H9 (cell line): ENCODE results near the gene SUV39H2. TPM values are rescaled to one million over a fixed set of nuclear protein-coding genes. Genes with fewer than 3 reads are reported as not detected.
A peak's percentile ranks its signal among the peaks of the same experiment; 100 is the strongest.

Experiments
- DNase-seq: peaks from one replicate; pipeline ENCODE4 v3.0.0-alpha.2; 2017
- H2AFZ ChIP-seq: one replicate; pipeline ENCODE4 v1.6.1; 2013; ENCODE audit warnings: mild to moderate bottlenecking, low read length, control low read depth, moderate library complexity
- H2AK5ac ChIP-seq: 2 replicates; pipeline ENCODE4 v1.6.1; 2013; ENCODE audit warnings: low read length, control low read depth, mixed read lengths; ENCODE audit not compliant: insufficient read length
- H2BK120ac ChIP-seq: one replicate; pipeline ENCODE4 v1.6.1; 2013; ENCODE audit warnings: low read depth, mild to moderate bottlenecking, low read length, control low read depth, inconsistent platforms; ENCODE audit not compliant: poor library complexity, severe bottlenecking
- H2BK12ac ChIP-seq: 2 replicates; pipeline ENCODE4 v1.6.1; 2013; ENCODE audit warnings: low read length, control low read depth, mixed read lengths, low read depth; ENCODE audit not compliant: insufficient read length
- H2BK15ac ChIP-seq: 2 replicates; pipeline ENCODE4 v1.6.1; 2013; ENCODE audit warnings: low read depth, low read length, control low read depth
- H2BK20ac ChIP-seq: one replicate; pipeline ENCODE4 v1.6.1; 2013; ENCODE audit warnings: low read depth, mild to moderate bottlenecking, low read length, control low read depth, inconsistent platforms; ENCODE audit not compliant: poor library complexity, severe bottlenecking
- H2BK5ac ChIP-seq: 2 replicates; pipeline ENCODE4 v1.6.1; 2013; ENCODE audit warnings: low read length, control low read depth, mixed read lengths; ENCODE audit not compliant: insufficient read length
- H3K14ac ChIP-seq: 2 replicates; pipeline ENCODE4 v1.6.1; 2013; ENCODE audit warnings: low read length, control low read depth; ENCODE audit not compliant: insufficient read depth
- H3K18ac ChIP-seq: 2 replicates; pipeline ENCODE4 v1.6.1; 2013; ENCODE audit warnings: low read depth, mild to moderate bottlenecking, mixed read lengths, low read length, control low read depth; ENCODE audit not compliant: insufficient read length
- H3K23ac ChIP-seq: 2 replicates; pipeline ENCODE4 v1.6.1; 2013; ENCODE audit warnings: low read length, control low read depth, mixed read lengths, low read depth; ENCODE audit not compliant: insufficient read length
- H3K23me2 ChIP-seq: 2 replicates; pipeline ENCODE4 v1.6.1; 2013; ENCODE audit warnings: low read depth, mild to moderate bottlenecking, mixed read lengths, low read length, control low read depth; ENCODE audit not compliant: insufficient read length, poor library complexity, severe bottlenecking
- H3K27ac ChIP-seq: 2 replicates; pipeline ENCODE4 v1.5.1; 2013; ENCODE audit warnings: low read length, control low read depth, mixed read lengths, low read depth; ENCODE audit not compliant: insufficient read length
- H3K27me3 ChIP-seq: 2 replicates; pipeline ENCODE4 v1.6.1; 2013; ENCODE audit warnings: low read length, control low read depth, inconsistent platforms; ENCODE audit not compliant: insufficient read depth
- H3K4ac ChIP-seq: 2 replicates; pipeline ENCODE4 v1.6.1; 2013; ENCODE audit warnings: low read depth, mild to moderate bottlenecking, control low read depth, inconsistent platforms, low read length, moderate library complexity
- H3K4me1 ChIP-seq: 2 replicates; pipeline ENCODE4 v1.6.1; 2013; ENCODE audit warnings: low read length, control low read depth, inconsistent platforms; ENCODE audit not compliant: insufficient read depth
- H3K4me2 ChIP-seq: 2 replicates; pipeline ENCODE4 v1.6.1; 2013; ENCODE audit warnings: low read length, control low read depth, mixed read lengths; ENCODE audit not compliant: insufficient read length, insufficient read depth
- H3K56ac ChIP-seq: 2 replicates; pipeline ENCODE4 v1.6.1; 2013; ENCODE audit warnings: low read depth, mild to moderate bottlenecking, mixed read lengths, low read length, control low read depth; ENCODE audit not compliant: insufficient read length
- H3K79me1 ChIP-seq: 2 replicates; pipeline ENCODE4 v1.6.1; 2013; ENCODE audit warnings: low read depth, mild to moderate bottlenecking, moderate library complexity, low read length, control low read depth, inconsistent platforms; ENCODE audit not compliant: insufficient read depth, poor library complexity, severe bottlenecking
- H3K79me2 ChIP-seq: 2 replicates; pipeline ENCODE4 v1.6.1; 2013; ENCODE audit warnings: low read length, control low read depth, inconsistent platforms; ENCODE audit not compliant: insufficient read depth
- H3K9ac ChIP-seq: 2 replicates; pipeline ENCODE4 v1.6.1; 2013; ENCODE audit warnings: low read length, control low read depth, mixed read lengths; ENCODE audit not compliant: insufficient read length; ENCODE audit errors: extremely low read depth
- H3K9me3 ChIP-seq: one replicate; pipeline ENCODE4 v1.6.1; 2013; ENCODE audit warnings: low read depth, low read length, inconsistent platforms; ENCODE audit not compliant: control insufficient read depth
- H3T11ph ChIP-seq: one replicate; pipeline ENCODE4 v1.6.1; 2013; ENCODE audit warnings: mild to moderate bottlenecking, low read length, control low read depth, inconsistent platforms
- H4K20me1 ChIP-seq: one replicate; pipeline ENCODE4 v1.6.1; 2013; ENCODE audit not compliant: control insufficient read depth, insufficient read length, insufficient read depth
- H4K5ac ChIP-seq: 2 replicates; pipeline ENCODE4 v1.6.1; 2013; ENCODE audit warnings: low read depth, mild to moderate bottlenecking, mixed read lengths, low read length, control low read depth; ENCODE audit not compliant: insufficient read length
- H4K8ac ChIP-seq: replicated peaks from 2 replicates; pipeline ENCODE4 v1.6.1; 2013; ENCODE audit warnings: low read length, control low read depth, mixed read lengths, low read depth; ENCODE audit not compliant: insufficient read length
- H4K91ac ChIP-seq: 2 replicates; pipeline ENCODE4 v1.6.1; 2013; ENCODE audit warnings: low read depth, mild to moderate bottlenecking, moderate library complexity, mixed read lengths, low read length, control low read depth; ENCODE audit not compliant: insufficient read length
- H3K27ac Mint-ChIP-seq, 3 experiments: 2 replicates in 2 of 3; 3 replicates in 1 of 3; pipeline ENCODE4 v1.8.0; 2020 to 2021; ENCODE audit warnings: mixed read lengths in 3 of 3, mild to moderate bottlenecking in 1 of 3, moderate library complexity in 1 of 3
- H3K27me3 Mint-ChIP-seq: 2 replicates; pipeline ENCODE4 v1.8.0; 2021; ENCODE audit warnings: low read depth, mild to moderate bottlenecking, moderate library complexity, mixed read lengths
- H3K36me3 Mint-ChIP-seq, 3 experiments: 2 replicates in 2 of 3; 3 replicates in 1 of 3; pipeline ENCODE4 v1.8.0; 2020 to 2021; ENCODE audit warnings: low read depth in 3 of 3, mixed read lengths in 3 of 3; ENCODE audit not compliant: insufficient read depth in 1 of 3
- H3K4me1 Mint-ChIP-seq, 2 experiments: 2 replicates each; pipeline ENCODE4 v1.8.0; 2020; ENCODE audit warnings: mixed read lengths in 2 of 2
- H3K4me3 Mint-ChIP-seq, 2 experiments: 2 replicates in 1 of 2; 3 replicates in 1 of 2; pipeline ENCODE4 v1.8.0; 2020 to 2021; ENCODE audit warnings: mild to moderate bottlenecking in 2 of 2, mixed read lengths in 2 of 2, moderate library complexity in 1 of 2
- H3K9me3 Mint-ChIP-seq, 2 experiments: 2 replicates in 1 of 2; 3 replicates in 1 of 2; pipeline ENCODE4 v1.8.0; 2020; ENCODE audit warnings: mild to moderate bottlenecking in 2 of 2, mixed read lengths in 2 of 2, moderate library complexity in 1 of 2
- CTCF ChIP-seq: fragments of 200-600 bp; sonication (generic); conservative IDR thresholded peaks from 3 replicates; pipeline ENCODE4 v1.8.0; 2021; ENCODE audit warnings: antibody characterized with exemption, mild to moderate bottlenecking
- WGBS: extraction: QIAGEN DNeasy Blood & Tissue Kit; methylation state at CpG from one replicate; pipeline ENCODE4 v1.1.7; 2013; ENCODE audit warnings: missing lambda C conversion rate, low lambda C conversion rate, mixed read lengths; ENCODE audit not compliant: insufficient read length; ENCODE audit errors: extremely low coverage; 5-methylcytosine and 5-hydroxymethylcytosine counted together
- total RNA-seq: library from RNA; stranded (reverse); gene quantifications from 2 replicates; pipeline ENCODE4 v1.2.1, GENCODE V29; 2021

The SUV39H2 gene
- total RNA-seq, 1 experiment from 2014 or later: 59.7 TPM

GRCh38 chr10:14838582-14839304 is 39.9 kb upstream of the SUV39H2 start:
- no peak overlapping the region for H3K27ac ChIP-seq
- no peak overlapping the region for H2BK20ac ChIP-seq
- H2BK15ac ChIP-seq: no peak overlapping the region
- H3K18ac ChIP-seq: peak overlapping the region; percentile 95
- H3K27me3 ChIP-seq: no peaks in the 10 kb centered on the region
- no peaks in the 10 kb centered on the region for H3K79me1 ChIP-seq
- peak overlapping the region; percentile 94 for H3K9ac ChIP-seq
- H3K23ac ChIP-seq: no peak overlapping the region
- H3K79me2 ChIP-seq: peaks cover 6% of the 10 kb centered on the region; the same call in 1 of the 2 replicates
- peak overlapping the region; percentile 88 for H4K91ac ChIP-seq
- H2BK120ac ChIP-seq: no peak overlapping the region
- H4K20me1 ChIP-seq: no peaks in the 10 kb centered on the region
- H3K4ac ChIP-seq: no peak overlapping the region; the same call in 1 of the 2 replicates
- H3K4me1 ChIP-seq: peaks cover 2% of the 10 kb centered on the region; the same call in 1 of the 2 replicates
- no peak overlapping the region for H2AK5ac ChIP-seq
- Mint-ChIP-seq H3K27me3 (no peaks in the 10 kb centered on the region; the same call in 1 of the 2 replicates), H3K36me3 (peaks cover 17 to 44% (median 40%) of the 10 kb centered on the region in 3 experiments), H3K9me3 (no peaks in the 10 kb centered on the region), H3K4me1 (peaks cover 21 to 23% of the 10 kb centered on the region in 2 experiments), H3K27ac (peak overlapping the region; percentile 95 to 98 (median 97)), H3K4me3 (peak overlapping the region; percentile 94 to 95)
- H3K23me2 ChIP-seq: no peaks in the 10 kb centered on the region
- WGBS: no CpG with 5 or more reads among the region's 60 CpGs
- H3K14ac ChIP-seq: peak overlapping the region; percentile 97
- H4K8ac ChIP-seq: no peak overlapping the region
- no peak overlapping the region for H2BK5ac ChIP-seq
- no peak for TF ChIP-seq CTCF
- no peak overlapping the region for H3T11ph ChIP-seq
- peak overlapping the region; percentile 88 for H3K4me2 ChIP-seq
- no peak overlapping the region for H3K56ac ChIP-seq
- peak overlapping the region; percentile 19 for H4K5ac ChIP-seq
- H2BK12ac ChIP-seq: no peak overlapping the region
- H3K9me3 ChIP-seq: no peaks in the 10 kb centered on the region
- DNase-seq: peak; percentile 66
- no peak overlapping the region for H2AFZ ChIP-seq
